GM21717 (cell line): ENCODE results near the gene CCR5.

Experiments
- ATAC-seq: cut with Tn5 transposase; IDR thresholded peaks from one replicate; pipeline ENCODE4 v1.9.1; 2021; ENCODE audit warnings: mild to moderate bottlenecking, moderate library complexity; ENCODE audit not compliant: unreplicated experiment

Gene CCR5

DNA sequence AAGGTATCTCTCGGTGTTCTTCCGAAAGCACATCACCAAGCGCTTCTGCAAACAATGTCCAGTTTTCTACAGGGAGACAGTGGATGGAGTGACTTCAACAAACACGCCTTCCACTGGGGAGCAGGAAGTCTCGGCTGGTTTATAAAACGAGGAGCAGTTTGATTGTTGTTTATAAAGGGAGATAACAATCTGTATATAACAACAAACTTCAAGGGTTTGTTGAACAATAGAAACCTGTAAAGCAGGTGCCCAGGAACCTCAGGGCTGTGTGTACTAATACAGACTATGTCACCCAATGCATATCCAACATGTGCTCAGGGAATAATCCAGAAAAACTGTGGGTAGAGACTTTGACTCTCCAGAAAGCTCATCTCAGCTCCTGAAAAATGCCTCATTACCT lies 12.3 kb upstream of the CCR5 start:
- no peak for ATAC-seq

DNA sequence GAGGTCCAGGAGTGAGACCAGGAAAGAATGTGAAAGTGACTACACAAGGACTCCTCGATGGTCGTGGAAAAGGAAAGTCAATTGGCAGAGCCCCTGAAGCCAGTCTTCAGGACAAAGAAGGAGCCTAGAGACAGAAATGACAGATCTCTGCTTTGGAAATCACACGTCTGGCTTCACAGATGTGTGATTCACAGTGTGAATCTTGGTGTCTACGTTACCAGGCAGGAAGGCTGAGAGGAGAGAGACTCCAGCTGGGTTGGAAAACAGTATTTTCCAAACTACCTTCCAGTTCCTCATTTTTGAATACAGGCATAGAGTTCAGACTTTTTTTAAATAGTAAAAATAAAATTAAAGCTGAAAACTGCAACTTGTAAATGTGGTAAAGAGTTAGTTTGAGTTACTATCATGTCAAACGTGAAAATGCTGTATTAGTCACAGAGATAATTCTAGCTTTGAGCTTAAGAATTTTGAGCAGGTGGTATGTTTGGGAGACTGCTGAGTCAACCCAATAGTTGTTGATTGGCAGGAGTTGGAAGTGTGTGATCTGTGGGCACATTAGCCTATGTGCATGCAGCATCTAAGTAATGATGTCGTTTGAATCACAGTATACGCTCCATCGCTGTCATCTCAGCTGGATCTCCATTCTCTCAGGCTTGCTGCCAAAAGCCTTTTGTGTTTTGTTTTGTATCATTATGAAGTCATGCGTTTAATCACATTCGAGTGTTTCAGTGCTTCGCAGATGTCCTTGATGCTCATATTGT lies 10.8 kb upstream of the CCR5 start:
- ATAC-seq, result peak; percentile 68

DNA sequence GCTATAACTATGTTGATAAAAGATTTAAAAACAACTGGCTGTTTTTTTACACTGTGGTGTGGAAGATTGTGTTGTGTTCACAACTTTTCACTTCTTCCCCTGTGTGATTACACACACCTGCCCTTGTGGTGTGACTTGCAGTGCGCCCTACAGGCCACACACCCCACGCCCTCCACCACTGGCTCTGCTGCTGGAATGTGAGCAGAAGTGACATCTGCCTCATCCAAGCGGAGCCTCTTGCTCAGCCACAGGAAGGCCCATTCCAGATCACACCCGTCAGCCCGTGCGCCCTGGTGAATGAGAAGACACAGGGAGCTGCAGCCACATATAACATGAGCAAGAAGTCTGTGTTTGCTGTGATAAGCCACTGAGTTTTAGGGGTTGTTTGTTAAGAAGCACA lies 9.8 kb upstream of the CCR5 start:
- no peak for ATAC-seq

DNA sequence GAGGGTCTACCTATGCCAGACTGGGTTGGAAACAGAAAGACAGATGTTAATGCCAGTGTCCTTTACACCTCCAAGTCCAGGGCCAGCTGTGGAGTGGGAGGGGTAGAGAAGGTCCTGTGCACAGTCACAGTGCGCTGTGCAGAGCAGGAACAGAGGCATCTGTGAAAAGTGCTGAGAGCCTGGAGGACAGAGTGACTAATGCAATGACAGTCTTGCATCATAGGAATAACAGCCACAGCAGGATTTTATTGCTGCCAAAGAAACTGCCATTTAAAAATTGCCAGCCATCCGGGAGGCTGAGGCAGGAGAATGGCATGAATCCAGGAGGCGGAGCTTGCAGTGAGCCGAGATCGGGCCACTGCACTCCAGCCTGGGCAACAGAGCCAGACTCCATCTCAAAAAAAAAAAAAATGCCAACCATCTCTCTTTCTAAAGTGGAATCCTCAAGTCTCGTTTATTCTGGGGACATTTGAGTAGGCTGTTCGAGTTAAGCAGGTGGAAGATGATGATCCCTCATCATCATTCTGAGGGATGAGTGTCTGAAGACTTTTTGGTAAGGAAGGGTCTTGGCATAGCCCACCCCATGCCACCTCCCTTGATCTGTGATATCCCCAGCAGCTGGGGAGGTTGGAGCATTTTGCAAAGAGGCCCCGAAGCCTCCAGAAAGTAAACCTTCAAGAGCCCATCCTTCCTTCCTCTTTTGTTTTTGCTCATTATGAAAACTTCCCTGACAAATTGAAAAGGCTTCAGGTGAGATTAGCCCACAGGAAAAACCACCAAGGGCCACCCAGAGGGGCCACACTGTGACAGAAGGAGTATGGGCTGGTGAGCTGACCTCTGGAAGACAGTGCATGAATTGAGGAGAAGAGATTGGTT lies 9.1 kb upstream of the CCR5 start:
- no peak for ATAC-seq

DNA sequence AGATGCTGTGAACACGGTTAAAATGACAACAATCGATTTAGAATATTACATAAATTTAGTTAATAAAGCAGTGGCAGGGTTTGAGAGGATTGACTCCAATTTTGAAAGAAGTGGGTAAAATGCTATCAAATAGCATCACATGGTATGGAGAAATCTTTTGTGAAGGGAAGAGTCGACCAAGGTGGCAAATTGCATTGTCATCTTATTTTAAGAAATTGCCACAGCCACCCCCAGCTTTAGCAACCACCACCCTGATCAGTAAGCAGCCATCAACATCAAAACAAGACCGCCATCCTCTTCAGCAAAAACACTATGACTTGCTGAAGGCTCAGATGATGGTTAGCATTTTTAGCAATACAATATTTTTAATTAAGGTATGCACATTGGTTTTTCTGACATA lies 5.7 kb upstream of the CCR5 start:
- no peak for ATAC-seq

DNA sequence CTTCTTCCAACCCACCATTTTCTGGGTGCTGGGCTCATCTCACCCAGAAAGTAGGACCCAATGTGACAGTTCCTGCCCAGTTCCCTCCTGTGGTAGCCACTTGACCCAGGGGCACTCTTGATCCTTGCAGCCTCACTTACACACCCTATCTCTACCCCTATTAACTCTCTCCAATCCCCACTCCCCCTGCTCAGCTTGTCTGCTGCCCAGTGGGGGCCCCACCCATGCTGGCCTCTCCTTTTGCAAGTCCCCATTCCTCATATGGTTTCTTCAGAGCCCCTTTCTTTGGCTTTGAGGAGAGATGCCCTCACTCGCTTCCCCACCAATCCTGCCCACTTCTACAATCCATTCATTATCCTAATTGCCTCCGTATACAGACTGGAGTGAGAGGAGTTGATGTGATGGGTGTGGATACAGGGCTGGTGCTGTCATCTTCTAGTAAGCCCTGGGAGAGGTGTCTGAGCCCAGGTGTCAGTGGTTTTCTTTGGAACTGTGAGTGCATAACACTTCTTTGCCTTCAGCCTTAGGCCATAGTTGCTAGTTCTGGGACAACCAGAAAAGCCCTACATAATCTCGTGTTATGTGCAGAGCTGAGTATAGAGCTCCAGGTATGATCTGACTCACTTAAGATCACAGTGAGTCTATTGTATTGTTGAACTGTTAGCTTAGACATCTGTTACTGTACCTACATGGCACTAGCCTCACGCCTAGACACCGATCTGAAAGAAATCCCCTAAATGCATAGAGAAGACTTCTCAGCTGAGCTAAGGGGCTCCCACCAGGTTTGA lies 4.8 kb upstream of the CCR5 start:
- no peak for ATAC-seq

DNA sequence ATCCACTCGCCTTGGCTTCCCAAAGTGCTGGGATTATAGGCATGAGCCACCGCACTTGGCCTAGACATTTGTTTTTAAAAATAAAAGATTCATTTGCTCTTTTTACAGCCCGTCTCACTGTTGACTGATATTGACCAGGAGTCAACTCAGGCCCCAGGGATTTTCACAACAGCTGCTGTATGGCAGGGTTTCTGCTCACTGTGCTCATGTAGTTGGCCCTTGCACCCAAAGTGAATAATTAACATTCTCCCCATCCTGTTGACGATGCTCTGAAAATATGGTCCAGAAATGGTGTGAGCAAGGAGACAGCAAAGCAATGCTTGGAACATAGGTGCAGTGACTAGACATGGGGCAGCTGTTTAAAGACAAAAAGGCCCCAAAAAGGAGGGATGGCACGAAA lies 2.9 kb upstream of the CCR5 start:
- ATAC-seq, result no peak

DNA sequence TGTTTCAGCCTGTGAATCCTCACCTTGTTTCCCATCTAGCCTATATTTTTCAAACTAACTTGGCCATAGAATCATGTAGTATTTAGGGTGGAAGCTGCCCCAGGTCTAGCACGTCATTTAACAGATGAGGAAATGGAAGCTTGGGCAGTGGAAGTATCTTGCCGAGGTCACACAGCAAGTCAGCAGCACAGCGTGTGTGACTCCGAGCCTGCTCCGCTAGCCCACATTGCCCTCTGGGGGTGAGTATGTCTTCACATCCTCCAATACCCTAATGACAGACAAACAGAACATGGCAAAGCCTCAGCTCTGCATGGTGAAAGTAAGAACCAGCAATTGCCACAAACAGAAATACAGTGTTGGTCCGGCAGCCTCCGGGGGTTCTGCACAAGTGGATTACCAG lies 2.2 kb upstream of the CCR5 start:
- peak; percentile 42 for ATAC-seq

DNA sequence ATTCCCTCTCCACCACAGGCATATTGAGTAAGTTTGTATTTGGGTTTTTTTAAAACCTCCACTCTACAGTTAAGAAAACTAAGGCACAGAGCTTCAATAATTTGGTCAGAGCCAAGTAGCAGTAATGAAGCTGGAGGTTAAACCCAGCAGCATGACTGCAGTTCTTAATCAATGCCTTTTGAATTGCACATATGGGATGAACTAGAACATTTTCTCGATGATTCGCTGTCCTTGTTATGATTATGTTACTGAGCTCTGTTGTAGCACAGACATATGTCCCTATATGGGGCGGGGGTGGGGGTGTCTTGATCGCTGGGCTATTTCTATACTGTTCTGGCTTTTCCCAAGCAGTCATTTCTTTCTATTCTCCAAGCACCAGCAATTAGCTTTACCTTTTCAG lies 1.6 kb upstream of the CCR5 start:
- ATAC-seq, result no peak

DNA sequence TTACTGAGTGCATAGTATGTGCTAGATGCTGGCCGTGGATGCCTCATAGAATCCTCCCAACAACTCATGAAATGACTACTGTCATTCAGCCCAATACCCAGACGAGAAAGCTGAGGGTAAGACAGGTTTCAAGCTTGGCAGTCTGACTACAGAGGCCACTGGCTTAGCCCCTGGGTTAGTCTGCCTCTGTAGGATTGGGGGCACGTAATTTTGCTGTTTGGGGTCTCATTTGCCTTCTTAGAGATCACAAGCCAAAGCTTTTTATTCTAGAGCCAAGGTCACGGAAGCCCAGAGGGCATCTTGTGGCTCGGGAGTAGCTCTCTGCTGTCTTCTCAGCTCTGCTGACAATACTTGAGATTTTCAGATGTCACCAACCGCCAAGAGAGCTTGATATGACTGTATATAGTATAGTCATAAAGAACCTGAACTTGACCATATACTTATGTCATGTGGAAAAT lies 1.0 kb upstream of the CCR5 start:
- peak; percentile 56 for ATAC-seq

DNA sequence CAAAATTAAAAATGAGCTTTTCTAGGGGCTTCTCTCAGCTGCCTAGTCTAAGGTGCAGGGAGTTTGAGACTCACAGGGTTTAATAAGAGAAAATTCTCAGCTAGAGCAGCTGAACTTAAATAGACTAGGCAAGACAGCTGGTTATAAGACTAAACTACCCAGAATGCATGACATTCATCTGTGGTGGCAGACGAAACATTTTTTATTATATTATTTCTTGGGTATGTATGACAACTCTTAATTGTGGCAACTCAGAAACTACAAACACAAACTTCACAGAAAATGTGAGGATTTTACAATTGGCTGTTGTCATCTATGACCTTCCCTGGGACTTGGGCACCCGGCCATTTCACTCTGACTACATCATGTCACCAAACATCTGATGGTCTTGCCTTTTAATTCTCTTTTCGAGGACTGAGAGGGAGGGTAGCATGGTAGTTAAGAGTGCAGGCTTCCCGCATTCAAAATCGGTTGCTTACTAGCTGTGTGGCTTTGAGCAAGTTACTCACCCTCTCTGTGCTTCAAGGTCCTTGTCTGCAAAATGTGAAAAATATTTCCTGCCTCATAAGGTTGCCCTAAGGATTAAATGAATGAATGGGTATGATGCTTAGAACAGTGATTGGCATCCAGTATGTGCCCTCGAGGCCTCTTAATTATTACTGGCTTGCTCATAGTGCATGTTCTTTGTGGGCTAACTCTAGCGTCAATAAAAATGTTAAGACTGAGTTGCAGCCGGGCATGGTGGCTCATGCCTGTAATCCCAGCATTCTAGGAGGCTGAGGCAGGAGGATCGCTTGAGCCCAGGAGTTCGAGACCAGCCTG lies 984 bp downstream of the CCR5 start:
- no peak for ATAC-seq

DNA sequence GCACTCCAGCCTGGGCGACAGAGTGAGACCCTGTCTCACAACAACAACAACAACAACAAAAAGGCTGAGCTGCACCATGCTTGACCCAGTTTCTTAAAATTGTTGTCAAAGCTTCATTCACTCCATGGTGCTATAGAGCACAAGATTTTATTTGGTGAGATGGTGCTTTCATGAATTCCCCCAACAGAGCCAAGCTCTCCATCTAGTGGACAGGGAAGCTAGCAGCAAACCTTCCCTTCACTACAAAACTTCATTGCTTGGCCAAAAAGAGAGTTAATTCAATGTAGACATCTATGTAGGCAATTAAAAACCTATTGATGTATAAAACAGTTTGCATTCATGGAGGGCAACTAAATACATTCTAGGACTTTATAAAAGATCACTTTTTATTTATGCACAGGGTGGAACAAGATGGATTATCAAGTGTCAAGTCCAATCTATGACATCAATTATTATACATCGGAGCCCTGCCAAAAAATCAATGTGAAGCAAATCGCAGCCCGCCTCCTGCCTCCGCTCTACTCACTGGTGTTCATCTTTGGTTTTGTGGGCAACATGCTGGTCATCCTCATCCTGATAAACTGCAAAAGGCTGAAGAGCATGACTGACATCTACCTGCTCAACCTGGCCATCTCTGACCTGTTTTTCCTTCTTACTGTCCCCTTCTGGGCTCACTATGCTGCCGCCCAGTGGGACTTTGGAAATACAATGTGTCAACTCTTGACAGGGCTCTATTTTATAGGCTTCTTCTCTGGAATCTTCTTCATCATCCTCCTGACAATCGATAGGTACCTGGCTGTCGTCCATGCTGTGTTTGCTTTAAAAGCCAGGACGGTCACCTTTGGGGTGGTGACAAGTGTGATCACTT lies 2.0 kb downstream of the CCR5 start:
- no peak for ATAC-seq

DNA sequence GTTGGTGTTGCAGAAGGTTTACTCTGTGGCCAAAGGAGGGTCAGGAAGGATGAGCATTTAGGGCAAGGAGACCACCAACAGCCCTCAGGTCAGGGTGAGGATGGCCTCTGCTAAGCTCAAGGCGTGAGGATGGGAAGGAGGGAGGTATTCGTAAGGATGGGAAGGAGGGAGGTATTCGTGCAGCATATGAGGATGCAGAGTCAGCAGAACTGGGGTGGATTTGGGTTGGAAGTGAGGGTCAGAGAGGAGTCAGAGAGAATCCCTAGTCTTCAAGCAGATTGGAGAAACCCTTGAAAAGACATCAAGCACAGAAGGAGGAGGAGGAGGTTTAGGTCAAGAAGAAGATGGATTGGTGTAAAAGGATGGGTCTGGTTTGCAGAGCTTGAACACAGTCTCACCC lies 4.0 kb downstream of the CCR5 start:
- ATAC-seq, result no peak

DNA sequence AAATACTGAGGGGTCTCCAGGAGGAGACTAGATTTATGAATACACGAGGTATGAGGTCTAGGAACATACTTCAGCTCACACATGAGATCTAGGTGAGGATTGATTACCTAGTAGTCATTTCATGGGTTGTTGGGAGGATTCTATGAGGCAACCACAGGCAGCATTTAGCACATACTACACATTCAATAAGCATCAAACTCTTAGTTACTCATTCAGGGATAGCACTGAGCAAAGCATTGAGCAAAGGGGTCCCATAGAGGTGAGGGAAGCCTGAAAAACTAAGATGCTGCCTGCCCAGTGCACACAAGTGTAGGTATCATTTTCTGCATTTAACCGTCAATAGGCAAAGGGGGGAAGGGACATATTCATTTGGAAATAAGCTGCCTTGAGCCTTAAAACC lies 4.5 kb downstream of the CCR5 start:
- no peak for ATAC-seq

DNA sequence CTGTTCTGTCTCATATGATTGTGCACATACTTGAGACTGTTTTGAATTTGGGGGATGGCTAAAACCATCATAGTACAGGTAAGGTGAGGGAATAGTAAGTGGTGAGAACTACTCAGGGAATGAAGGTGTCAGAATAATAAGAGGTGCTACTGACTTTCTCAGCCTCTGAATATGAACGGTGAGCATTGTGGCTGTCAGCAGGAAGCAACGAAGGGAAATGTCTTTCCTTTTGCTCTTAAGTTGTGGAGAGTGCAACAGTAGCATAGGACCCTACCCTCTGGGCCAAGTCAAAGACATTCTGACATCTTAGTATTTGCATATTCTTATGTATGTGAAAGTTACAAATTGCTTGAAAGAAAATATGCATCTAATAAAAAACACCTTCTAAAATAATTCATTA lies 5.1 kb downstream of the CCR5 start:
- no peak for ATAC-seq

DNA sequence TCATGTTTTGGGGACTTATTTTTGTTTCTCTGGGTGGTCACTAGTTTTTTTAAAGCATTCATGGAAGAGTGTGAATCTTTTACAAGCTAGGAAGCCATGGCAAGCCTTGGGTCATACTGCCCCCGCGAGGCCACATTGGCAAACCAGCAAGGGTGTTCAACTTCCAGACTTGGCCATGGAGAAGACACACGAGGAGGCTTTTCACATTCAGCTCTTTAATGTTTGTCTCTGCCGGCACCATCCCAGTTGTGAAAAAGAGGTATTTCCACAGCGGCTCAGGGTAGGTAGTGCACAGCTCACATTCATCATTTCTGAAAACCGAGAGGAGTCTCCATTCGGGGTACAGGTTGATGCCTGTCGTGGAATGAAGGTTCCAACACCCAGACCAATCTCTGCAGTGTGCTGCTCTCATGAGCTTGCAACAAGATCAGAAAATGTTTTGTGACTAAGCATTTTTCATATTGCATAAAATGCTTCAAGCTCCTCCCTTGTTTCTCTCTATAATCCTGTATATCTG lies 7.7 kb downstream of the CCR5 start:
- ATAC-seq, result no peak

DNA sequence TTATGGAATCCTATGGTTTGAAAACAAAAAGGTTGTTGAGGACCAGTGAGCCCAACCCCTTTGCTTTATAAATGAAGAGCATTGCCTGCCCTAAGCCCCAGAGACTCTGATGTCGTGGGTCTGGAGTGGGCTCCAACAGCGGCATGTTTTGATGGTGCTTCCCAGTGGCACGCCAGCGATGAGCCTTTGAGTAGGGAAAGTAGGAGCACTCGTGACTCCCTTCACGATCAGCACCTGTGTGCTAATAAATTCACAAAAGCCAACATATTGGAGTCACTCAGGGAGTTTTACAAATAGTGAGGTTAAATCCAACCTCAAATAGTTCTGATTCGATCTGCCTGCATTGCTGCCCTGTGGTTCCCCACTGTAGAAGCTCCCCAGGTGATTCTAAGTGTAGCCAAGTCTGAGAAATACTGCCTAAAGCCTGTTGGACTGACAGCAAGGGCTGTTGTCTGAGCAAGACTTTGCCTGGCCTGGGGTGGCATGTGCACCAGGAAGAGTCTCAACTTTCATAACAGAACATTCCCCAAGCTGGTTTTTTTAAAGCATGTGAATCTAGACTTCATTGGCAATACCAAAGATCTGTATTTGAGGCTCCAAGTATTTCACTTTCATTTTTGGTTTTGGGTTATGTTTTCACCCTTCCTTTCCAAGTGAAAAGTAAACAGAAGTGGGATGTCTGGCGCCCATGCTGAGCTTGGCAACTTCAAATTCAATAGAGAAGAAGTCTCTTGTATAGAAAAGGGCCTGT lies 9.9 kb downstream of the CCR5 start:
- ATAC-seq, result no peak

DNA sequence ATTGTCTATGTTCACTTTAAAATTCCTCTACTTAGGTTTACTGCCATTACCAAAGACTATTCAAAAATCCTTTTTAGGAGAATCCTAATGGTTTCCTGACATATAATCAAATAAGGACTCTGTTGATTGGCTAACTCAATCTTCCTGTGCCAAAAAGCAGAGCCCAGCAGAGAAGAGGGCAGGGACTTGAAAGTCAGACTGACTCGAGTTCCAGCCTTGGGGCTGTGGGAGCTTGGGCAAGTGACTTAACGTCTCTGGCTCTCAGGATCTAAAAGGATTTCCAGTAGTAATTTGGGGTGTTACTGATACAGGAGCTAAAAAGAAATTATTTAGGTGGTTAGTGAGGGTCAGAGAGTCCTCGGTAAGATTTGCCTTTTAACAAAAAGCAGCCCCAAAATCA lies 10.9 kb downstream of the CCR5 start:
- ATAC-seq, result no peak
